Body of pancreas (tissue), 4 donors: ENCODE measurements around the gene SRRM1.

ENCODE experiments used
- CTCF ChIP-seq, 7 experiments: fragments of 450-650 bp in 4 of 7; fragments of 200-600 bp in 3 of 7; sonication (generic) in 3 of 7; IDR thresholded peaks; one replicate each; pipeline ENCODE4 v1.5.1; 2016 to 2019; ENCODE audit warnings: antibody characterized with exemption in 7 of 7
- POLR2A ChIP-seq, 3 donors: fragments of 450-650 bp; IDR thresholded peaks; one replicate each; pipeline ENCODE4 v1.6.1; 2016; ENCODE audit warnings: antibody characterized with exemption in 3 of 3, mild to moderate bottlenecking in 2 of 3

- TF ChIP-seq CTCF (IDR thresholded peaks at IDR 0.05) (no peak), POLR2A (IDR thresholded peaks at IDR 0.05) (no peak)
Observed at GRCh38 chr1:24640288-24640687, 2.8 kb upstream of the SRRM1 start.
